Right lobe of liver (tissue), 4 donors: ENCODE results near the gene NPHS1.

Experiments used
- POLR2A ChIP-seq: fragments of 450-650 bp; IDR thresholded peaks from one replicate; pipeline ENCODE4 v1.6.1; 2017; ENCODE audit warnings: antibody characterized with exemption, mild to moderate bottlenecking
- TF ChIP-seq, protein P1 (sequence below), 4 donors: fragments of 200-600 bp in 3 of 4; fragments of 450-650 bp in 1 of 4; IDR thresholded peaks; one replicate each; pipeline versions ENCODE4 v1.5.1 to v1.8.0; 2016 to 2022; ENCODE audit warnings: antibody characterized with exemption in 4 of 4, mild to moderate bottlenecking in 2 of 4
- donor health status: DM: no; HTN: no; CAD: no.
- donor health status: DM: no; HTN: no; CAD: no.
- donor health status: DM: no; HTN: yes; CAD: no.

DNA sequence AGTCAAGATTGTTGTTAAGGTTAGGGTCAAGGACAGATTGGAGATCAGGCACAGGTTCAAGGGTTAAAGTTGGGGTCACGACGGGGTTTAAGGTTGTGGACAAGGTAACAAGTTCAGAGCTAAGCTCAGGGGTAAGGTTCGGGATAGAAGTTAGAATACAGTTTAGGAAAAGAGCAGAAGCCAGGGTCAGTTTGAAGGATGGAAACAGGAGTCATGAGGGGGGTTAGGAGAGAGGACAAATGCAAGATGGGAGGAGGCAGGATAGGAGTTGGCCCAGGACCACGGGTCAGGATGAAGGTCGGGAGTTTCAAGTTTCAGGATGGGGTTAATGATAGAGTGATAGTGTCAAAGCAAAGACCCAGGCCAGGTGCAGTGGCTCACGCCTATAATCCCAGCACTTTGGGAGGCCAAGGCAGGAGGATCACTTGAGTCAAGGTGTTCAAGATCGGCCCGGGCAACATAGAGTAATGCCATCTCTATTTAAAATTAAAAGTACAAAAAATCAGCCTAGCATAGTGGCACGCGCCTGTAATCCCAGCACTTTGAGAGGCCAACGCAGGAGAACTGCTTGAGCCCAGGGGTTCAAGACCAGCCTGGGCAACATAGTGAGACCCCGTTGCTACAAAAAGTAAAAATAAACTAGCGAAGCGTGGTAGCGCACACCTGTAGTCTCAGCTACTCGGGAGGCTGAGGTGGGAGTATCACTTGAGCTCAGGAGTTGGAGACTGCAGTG lies 7.7 kb downstream of the NPHS1 start:
- TF ChIP-seq, protein P1, sequence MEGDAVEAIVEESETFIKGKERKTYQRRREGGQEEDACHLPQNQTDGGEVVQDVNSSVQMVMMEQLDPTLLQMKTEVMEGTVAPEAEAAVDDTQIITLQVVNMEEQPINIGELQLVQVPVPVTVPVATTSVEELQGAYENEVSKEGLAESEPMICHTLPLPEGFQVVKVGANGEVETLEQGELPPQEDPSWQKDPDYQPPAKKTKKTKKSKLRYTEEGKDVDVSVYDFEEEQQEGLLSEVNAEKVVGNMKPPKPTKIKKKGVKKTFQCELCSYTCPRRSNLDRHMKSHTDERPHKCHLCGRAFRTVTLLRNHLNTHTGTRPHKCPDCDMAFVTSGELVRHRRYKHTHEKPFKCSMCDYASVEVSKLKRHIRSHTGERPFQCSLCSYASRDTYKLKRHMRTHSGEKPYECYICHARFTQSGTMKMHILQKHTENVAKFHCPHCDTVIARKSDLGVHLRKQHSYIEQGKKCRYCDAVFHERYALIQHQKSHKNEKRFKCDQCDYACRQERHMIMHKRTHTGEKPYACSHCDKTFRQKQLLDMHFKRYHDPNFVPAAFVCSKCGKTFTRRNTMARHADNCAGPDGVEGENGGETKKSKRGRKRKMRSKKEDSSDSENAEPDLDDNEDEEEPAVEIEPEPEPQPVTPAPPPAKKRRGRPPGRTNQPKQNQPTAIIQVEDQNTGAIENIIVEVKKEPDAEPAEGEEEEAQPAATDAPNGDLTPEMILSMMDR (IDR thresholded peaks at IDR 0.05), result no peak
- TF ChIP-seq POLR2A, result no peak
